LHCN-M2 (cell line): Measurements from ENCODE around the gene MDGA2. TPM values are rescaled to one million over a fixed set of nuclear protein-coding genes. Genes with fewer than 3 reads are reported as not detected.
"Not testable (repeated sequence)": the region's sequence is repeated elsewhere in the genome, so short reads cannot be mapped to it uniquely, and the experiment has no call there.

Experiments
- DNase-seq: peaks from one replicate; pipeline ENCODE4 v3.0.0-alpha.2; 2012; ENCODE audit warnings: low read depth
- total RNA-seq: library from RNA; depleted of rRNA; stranded (reverse); fragments of >200 nt; gene quantifications from 2 replicates; pipeline ENCODE4 v1.2.3, GENCODE V29; 2014

Gene MDGA2
- total RNA-seq, 1 experiment from 2014 or later, result not detected

- not testable (repeated sequence) for DNase-seq
Observed at GRCh38 chr14:47242579-47242978, 432.8 kb downstream of the MDGA2 start.

- DNase-seq, result no peak
Observed at GRCh38 chr14:47240748-47241437, 434.5 kb downstream of the MDGA2 start.

- no peak for DNase-seq
Observed at GRCh38 chr14:47235619-47236018, 439.8 kb downstream of the MDGA2 start.

GRCh38 chr14:47226877-47227520 is 448.4 kb downstream of the MDGA2 start:
- no peak for DNase-seq

GRCh38 chr14:47223656-47224055 is 451.7 kb downstream of the MDGA2 start:
- no peak for DNase-seq

- no peak for DNase-seq
Observed at GRCh38 chr14:47220096-47220495, 455.3 kb downstream of the MDGA2 start.

GRCh38 chr14:47211263-47211662 is 464.1 kb downstream of the MDGA2 start:
- no peak for DNase-seq

- no peak for DNase-seq
Observed at GRCh38 chr14:47210099-47210498, 465.3 kb downstream of the MDGA2 start.

GRCh38 chr14:47208434-47208833 is 467.0 kb downstream of the MDGA2 start:
- DNase-seq, result no peak

- DNase-seq, result no peak
Observed at GRCh38 chr14:47207617-47208016, 467.8 kb downstream of the MDGA2 start.

GRCh38 chr14:47200740-47201139 is 474.7 kb downstream of the MDGA2 start:
- no peak for DNase-seq

- no peak for DNase-seq
Observed at GRCh38 chr14:47195582-47195981, 479.8 kb downstream of the MDGA2 start.

GRCh38 chr14:47194055-47194454 is 481.4 kb downstream of the MDGA2 start:
- no peak for DNase-seq

- not testable (repeated sequence) for DNase-seq
Observed at GRCh38 chr14:47192203-47192602, 483.2 kb downstream of the MDGA2 start.

GRCh38 chr14:47191700-47192099 is 483.7 kb downstream of the MDGA2 start:
- DNase-seq, result no peak

GRCh38 chr14:47189911-47190484 is 485.4 kb downstream of the MDGA2 start:
- DNase-seq, result no peak

- DNase-seq, result no peak
Observed at GRCh38 chr14:47186486-47186885, 488.9 kb downstream of the MDGA2 start.

- no peak for DNase-seq
Observed at GRCh38 chr14:47179906-47180305, 495.5 kb downstream of the MDGA2 start.

GRCh38 chr14:47171896-47172295 is 503.5 kb downstream of the MDGA2 start:
- DNase-seq, result not testable (repeated sequence)

- no peak for DNase-seq
Observed at GRCh38 chr14:47167402-47167801, 508.0 kb downstream of the MDGA2 start.

- DNase-seq, result no peak
Observed at GRCh38 chr14:47155395-47155794, 520.0 kb downstream of the MDGA2 start.

- no peak for DNase-seq
Observed at GRCh38 chr14:47154276-47154797, 521.1 kb downstream of the MDGA2 start.

- no peak for DNase-seq
Observed at GRCh38 chr14:47153746-47154145, 521.7 kb downstream of the MDGA2 start.
